MM.1S (cell line): ENCODE data around the gene SYNE1.
"Not testable (repeated sequence)": the region's sequence is repeated elsewhere in the genome, so short reads cannot be mapped to it uniquely, and the experiment has no call there.

Experiments used
- DNase-seq: peaks from one replicate; pipeline ENCODE4 v3.0.0-alpha.2; 2015
- H2AFZ ChIP-seq: fragments of 300-600 bp; sonication (generic); 2 replicates; pipeline ENCODE4 v1.6.0; 2016; ENCODE audit warnings: antibody characterized with exemption, low read length
- H3F3A ChIP-seq: fragments of 300-600 bp; sonication (generic); 2 replicates; pipeline ENCODE4 v1.6.1; 2016; ENCODE audit warnings: mild to moderate bottlenecking, antibody characterized with exemption, low read length, moderate library complexity, mixed read lengths; ENCODE audit not compliant: insufficient read depth
- H3K27ac ChIP-seq: fragments of 300-600 bp; sonication (generic); 2 replicates; pipeline ENCODE4 v1.5.1; 2016; ENCODE audit warnings: mild to moderate bottlenecking, low read length
- H3K27me3 ChIP-seq: fragments of 300-600 bp; sonication (generic); replicated peaks from 2 replicates; pipeline ENCODE4 v1.6.0; 2016; ENCODE audit warnings: low read length; ENCODE audit not compliant: insufficient read depth
- H3K36me3 ChIP-seq: fragments of 300-600 bp; sonication (generic); replicated peaks from 2 replicates; pipeline ENCODE4 v1.6.1; 2016; ENCODE audit warnings: mild to moderate bottlenecking, low read length, mixed read lengths; ENCODE audit not compliant: insufficient read depth
- H3K4me1 ChIP-seq: fragments of 300-600 bp; sonication (generic); 2 replicates; pipeline ENCODE4 v1.6.1; 2016; ENCODE audit warnings: low read length, mixed read lengths
- H3K4me2 ChIP-seq: fragments of 300-600 bp; sonication (generic); 2 replicates; pipeline ENCODE4 v1.6.0; 2016; ENCODE audit warnings: low read depth, low read length
- H3K4me3 ChIP-seq: fragments of 300-600 bp; sonication (generic); 2 replicates; pipeline ENCODE4 v1.5.1; 2016; ENCODE audit warnings: low read length, mixed read lengths
- H3K79me2 ChIP-seq: fragments of 300-600 bp; sonication (generic); 2 replicates; pipeline ENCODE4 v1.6.1; 2016; ENCODE audit warnings: mixed run types, low read length, mixed read lengths
- H3K9ac ChIP-seq: fragments of 300-600 bp; sonication (generic); 2 replicates; pipeline ENCODE4 v1.6.1; 2016; ENCODE audit warnings: low read length, mixed read lengths
- H3K9me2 ChIP-seq: fragments of 300-600 bp; sonication (generic); replicated peaks from 2 replicates; pipeline ENCODE4 v1.6.1; 2016; ENCODE audit warnings: mild to moderate bottlenecking, low read length, mixed read lengths; ENCODE audit not compliant: insufficient read depth
- H3K9me3 ChIP-seq: fragments of 300-600 bp; sonication (generic); replicated peaks from 2 replicates; pipeline ENCODE4 v1.6.1; 2016; ENCODE audit warnings: mild to moderate bottlenecking, low read length, mixed read lengths; ENCODE audit not compliant: insufficient read depth
- H4K20me1 ChIP-seq: fragments of 300-600 bp; sonication (generic); 2 replicates; pipeline ENCODE4 v1.6.1; 2016; ENCODE audit warnings: mild to moderate bottlenecking, low read length, moderate library complexity, mixed read lengths; ENCODE audit not compliant: insufficient read depth
- EZH2 ChIP-seq: fragments of 300-600 bp; sonication (generic); optimal IDR thresholded peaks from 2 replicates; pipeline ENCODE3; 2017; ENCODE audit warnings: low read depth, mild to moderate bottlenecking, antibody characterized with exemption, low read length, mixed read lengths
- EZH2phosphoT487 ChIP-seq: fragments of 300-600 bp; sonication (generic); IDR thresholded peaks from 2 replicates; pipeline ENCODE4 v1.6.1; 2018; ENCODE audit warnings: antibody characterized with exemption, low read length
- TF ChIP-seq, protein P1 (sequence below): fragments of 300-600 bp; sonication (generic); IDR thresholded peaks from 2 replicates; pipeline ENCODE4 v1.5.1; 2016; ENCODE audit warnings: antibody characterized with exemption, low read length, mixed read lengths

The SYNE1 gene

DNA sequence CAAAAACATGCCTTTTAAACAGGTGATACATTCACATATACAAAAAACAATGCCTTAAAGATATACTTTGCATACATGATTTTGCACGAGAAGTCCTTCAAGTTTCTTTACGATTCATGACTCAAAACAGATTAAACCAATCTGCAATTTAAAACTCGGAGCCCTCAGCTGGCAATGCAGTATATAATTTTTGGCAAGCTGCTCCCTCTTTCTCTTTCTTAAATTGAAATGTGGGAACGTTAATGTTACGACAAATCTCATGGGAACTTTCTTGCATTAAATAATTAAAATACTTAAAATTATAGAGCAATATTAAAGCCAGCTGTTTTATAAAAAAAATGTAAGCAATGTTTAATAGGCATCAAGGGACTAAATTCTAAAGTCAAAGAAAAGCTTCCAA, 495.1 kb downstream of the SYNE1 start:
- Histone ChIP-seq H3K4me3 (no peak overlapping the region), H3K9me3 (no peaks in the 10 kb centered on the region), H3K27me3 (no peaks in the 10 kb centered on the region), H3K79me2 (no peaks in the 10 kb centered on the region), H3K27ac (no peak overlapping the region), H2AFZ (no peak overlapping the region), H3K4me1 (no peaks in the 10 kb centered on the region), H4K20me1 (no peaks in the 10 kb centered on the region), H3F3A (no peaks in the 10 kb centered on the region), H3K9ac (no peak overlapping the region), H3K36me3 (no peaks in the 10 kb centered on the region), H3K4me2 (no peak overlapping the region), H3K9me2 (no peaks in the 10 kb centered on the region)
- TF ChIP-seq EZH2: no peak
- TF ChIP-seq, protein P1, sequence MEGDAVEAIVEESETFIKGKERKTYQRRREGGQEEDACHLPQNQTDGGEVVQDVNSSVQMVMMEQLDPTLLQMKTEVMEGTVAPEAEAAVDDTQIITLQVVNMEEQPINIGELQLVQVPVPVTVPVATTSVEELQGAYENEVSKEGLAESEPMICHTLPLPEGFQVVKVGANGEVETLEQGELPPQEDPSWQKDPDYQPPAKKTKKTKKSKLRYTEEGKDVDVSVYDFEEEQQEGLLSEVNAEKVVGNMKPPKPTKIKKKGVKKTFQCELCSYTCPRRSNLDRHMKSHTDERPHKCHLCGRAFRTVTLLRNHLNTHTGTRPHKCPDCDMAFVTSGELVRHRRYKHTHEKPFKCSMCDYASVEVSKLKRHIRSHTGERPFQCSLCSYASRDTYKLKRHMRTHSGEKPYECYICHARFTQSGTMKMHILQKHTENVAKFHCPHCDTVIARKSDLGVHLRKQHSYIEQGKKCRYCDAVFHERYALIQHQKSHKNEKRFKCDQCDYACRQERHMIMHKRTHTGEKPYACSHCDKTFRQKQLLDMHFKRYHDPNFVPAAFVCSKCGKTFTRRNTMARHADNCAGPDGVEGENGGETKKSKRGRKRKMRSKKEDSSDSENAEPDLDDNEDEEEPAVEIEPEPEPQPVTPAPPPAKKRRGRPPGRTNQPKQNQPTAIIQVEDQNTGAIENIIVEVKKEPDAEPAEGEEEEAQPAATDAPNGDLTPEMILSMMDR: no peak
- no peak for TF ChIP-seq EZH2phosphoT487
- no peak for DNase-seq

DNA sequence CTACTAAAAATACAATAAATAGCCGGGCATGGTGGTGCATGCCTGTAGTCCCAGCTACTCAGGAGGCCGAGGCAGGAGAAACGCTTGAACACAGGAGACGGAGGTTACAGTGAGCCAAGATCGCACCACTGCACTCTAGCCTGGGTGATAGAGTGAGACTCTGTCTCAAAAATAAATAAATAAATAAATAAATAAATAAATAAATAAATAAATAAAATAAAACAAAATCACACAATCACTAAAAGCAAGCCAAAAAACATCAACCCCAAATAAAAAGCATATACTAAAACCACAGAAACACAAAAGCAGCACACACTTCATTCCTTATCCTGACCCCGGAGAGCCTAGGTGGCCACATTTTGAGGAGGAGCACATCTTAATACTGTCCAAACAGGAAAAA, 498.8 kb downstream of the SYNE1 start:
- H3K9me3 ChIP-seq, H3K4me1 ChIP-seq, H3K79me2 ChIP-seq, H3K4me2 ChIP-seq, H4K20me1 ChIP-seq, DNase-seq, H3F3A ChIP-seq, H3K9me2 ChIP-seq, H3K27ac ChIP-seq, H2AFZ ChIP-seq, H3K36me3 ChIP-seq, H3K27me3 ChIP-seq, H3K9ac ChIP-seq, H3K4me3 ChIP-seq: not testable (repeated sequence)

DNA sequence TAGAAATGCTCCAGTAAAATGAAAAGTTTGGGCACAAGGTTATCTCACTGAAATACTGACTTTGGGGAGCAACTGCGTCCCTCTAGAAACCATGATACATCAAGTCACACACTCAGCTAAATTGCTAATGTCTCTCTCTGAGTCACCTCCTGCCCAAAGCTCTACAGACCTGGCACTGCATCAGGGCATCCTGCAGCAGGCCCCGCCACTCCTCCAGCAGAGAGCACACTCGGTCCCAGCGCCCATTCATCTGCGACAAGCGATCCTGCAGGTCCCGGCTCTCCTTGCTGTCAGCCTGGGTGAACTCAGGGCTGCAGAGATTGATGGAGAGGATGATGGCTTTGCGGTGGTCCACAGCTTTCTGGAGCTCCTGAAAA, 500.7 kb downstream of the SYNE1 start:
- DNase-seq: no peak
- Histone ChIP-seq H2AFZ (no peak overlapping the region), H3K9me3 (no peaks in the 10 kb centered on the region), H3K79me2 (no peaks in the 10 kb centered on the region), H4K20me1 (no peaks in the 10 kb centered on the region), H3K27ac (no peak overlapping the region), H3K36me3 (no peaks in the 10 kb centered on the region), H3K9ac (no peak overlapping the region), H3K9me2 (no peaks in the 10 kb centered on the region), H3K27me3 (no peaks in the 10 kb centered on the region), H3F3A (no peaks in the 10 kb centered on the region), H3K4me2 (no peak overlapping the region), H3K4me1 (no peaks in the 10 kb centered on the region), H3K4me3 (no peak overlapping the region)
- TF ChIP-seq EZH2phosphoT487: no peak
- TF ChIP-seq EZH2: no peak
- TF ChIP-seq, protein P1: no peak

DNA sequence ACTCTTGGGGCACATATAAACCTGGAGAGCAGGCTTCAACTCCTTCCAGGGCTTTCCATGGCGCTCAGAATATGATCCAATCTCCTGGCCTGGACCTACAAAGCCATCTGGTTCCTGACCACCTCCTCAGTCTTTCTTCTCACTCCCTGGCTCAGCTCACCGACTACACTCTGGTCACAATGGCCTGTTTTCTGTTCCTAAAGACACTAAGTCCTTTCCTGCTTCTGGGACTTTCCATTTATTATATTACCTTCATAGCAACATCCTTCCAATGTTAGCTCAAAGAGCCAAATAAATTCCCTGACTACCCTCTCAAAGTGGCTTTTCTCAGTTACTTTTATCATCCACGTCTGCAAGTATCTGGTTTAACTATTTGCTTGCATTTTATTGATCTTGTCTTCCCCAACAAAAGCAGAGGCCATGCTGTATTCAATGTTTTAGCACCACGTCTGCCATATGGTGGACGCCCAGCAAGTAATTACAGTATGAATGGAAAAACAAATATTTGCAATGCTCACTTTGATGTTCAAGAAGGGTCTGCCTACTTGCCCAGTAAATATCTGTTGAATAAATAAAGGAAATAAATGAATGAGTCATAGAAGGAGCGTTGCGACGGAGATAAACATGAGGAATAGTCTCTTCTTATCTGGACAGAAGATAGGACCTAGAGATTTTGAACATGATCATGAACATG, 501.3 kb downstream of the SYNE1 start:
- H3K9me3 ChIP-seq: no peaks in the 10 kb centered on the region
- H3K9ac ChIP-seq: no peak overlapping the region
- H3K36me3 ChIP-seq: no peaks in the 10 kb centered on the region
- H3K9me2 ChIP-seq: no peaks in the 10 kb centered on the region
- H3K4me3 ChIP-seq: no peak overlapping the region
- H4K20me1 ChIP-seq: no peaks in the 10 kb centered on the region
- no peak overlapping the region for H3K27ac ChIP-seq
- DNase-seq: no peak
- TF ChIP-seq EZH2phosphoT487 (no peak), EZH2 (no peak)
- TF ChIP-seq, protein P1: no peak
- H3K4me1 ChIP-seq: no peaks in the 10 kb centered on the region
- H3K4me2 ChIP-seq: no peak overlapping the region
- H3F3A ChIP-seq: no peaks in the 10 kb centered on the region
- no peak overlapping the region for H2AFZ ChIP-seq
- no peaks in the 10 kb centered on the region for H3K27me3 ChIP-seq
- H3K79me2 ChIP-seq: no peaks in the 10 kb centered on the region
